Esophagus (tissue), 2 donors: Measurements from ENCODE around the gene SFT2D3. TPM values are rescaled to one million over a fixed set of nuclear protein-coding genes. Genes with fewer than 3 reads are reported as not detected.
"Not testable (repeated sequence)": the region's sequence is repeated elsewhere in the genome, so short reads cannot be mapped to it uniquely, and the experiment has no call there.

ENCODE experiments used
- H3K27ac ChIP-seq, 2 donors: one replicate each; pipeline ENCODE4 v1.5.1; 2013; ENCODE audit warnings: low read depth in 2 of 2, mild to moderate bottlenecking in 2 of 2, inconsistent platforms in 1 of 2, low read length in 1 of 2, moderate library complexity in 1 of 2
- H3K27me3 ChIP-seq, 2 donors: one replicate each; pipeline ENCODE4 v1.6.1; 2013; ENCODE audit warnings: low read length in 2 of 2, control low read depth in 1 of 2, mild to moderate bottlenecking in 1 of 2; ENCODE audit not compliant: insufficient read depth in 2 of 2, control insufficient read depth in 1 of 2
- H3K36me3 ChIP-seq, 2 donors: one replicate each; pipeline ENCODE4 v1.6.1; 2013; ENCODE audit warnings: low read length in 1 of 2; ENCODE audit not compliant: control insufficient read depth in 2 of 2, insufficient read depth in 2 of 2
- H3K4me1 ChIP-seq, 2 donors: one replicate each; pipeline ENCODE4 v1.6.1; 2013; ENCODE audit warnings: low read length in 1 of 2; ENCODE audit not compliant: control insufficient read depth in 2 of 2, insufficient read depth in 2 of 2
- H3K4me3 ChIP-seq, 2 donors: one replicate each; pipeline ENCODE4 v1.5.1; 2013; ENCODE audit warnings: low read length in 2 of 2, mild to moderate bottlenecking in 2 of 2, low read depth in 1 of 2, moderate library complexity in 1 of 2
- H3K9me3 ChIP-seq, 2 donors: one replicate each; pipeline ENCODE4 v1.6.1; 2013; ENCODE audit warnings: mild to moderate bottlenecking in 2 of 2, low read depth in 1 of 2, low read length in 1 of 2, moderate library complexity in 1 of 2; ENCODE audit not compliant: control insufficient read depth in 2 of 2, insufficient read depth in 1 of 2
- WGBS, 2 donors: extraction: QIAGEN DNeasy Blood & Tissue Kit; methylation state at CpG; one replicate each; pipeline ENCODE4 v1.1.7; 2013; 5-methylcytosine and 5-hydroxymethylcytosine counted together
- polyA plus RNA-seq, 2 donors: library from polyadenylated mRNA; stranded (reverse); fragments of 200-250 nt; gene quantifications; one replicate each; pipeline ENCODE4 v1.2.3, GENCODE V29; 2013
- donor health status: healthy with polysubstance abuse.
- donor health status: Bipolar disorder and iron deficiency.

SFT2D3 gene
- polyA plus RNA-seq, 2 donors = 3.8 to 4.2 TPM

GRCh38 chr2:127735537-127736399 lies 34.5 kb downstream of the SFT2D3 start:
- no peak overlapping the region for H3K27ac ChIP-seq
- no peaks in the 10 kb centered on the region for H3K9me3 ChIP-seq
- no peaks in the 10 kb centered on the region for H3K27me3 ChIP-seq
- H3K4me3 ChIP-seq = no peak overlapping the region
- H3K36me3 ChIP-seq = no peaks in the 10 kb centered on the region
- WGBS, 2 donors = 85 to 93% methylated on average over 3 of the region's 3 CpGs
- H3K4me1 ChIP-seq = no peaks in the 10 kb centered on the region

- Histone ChIP-seq H3K9me3 (no peaks in the 10 kb centered on the region), H3K4me3 (no peak overlapping the region), H3K27me3 (no peaks in the 10 kb centered on the region), H3K4me1 (no peaks in the 10 kb centered on the region), H3K36me3 (no peaks in the 10 kb centered on the region), H3K27ac (no peak overlapping the region)
- 38 to 76% methylated on average over 1 of the region's 1 CpG for WGBS, 2 donors
These were observed 36.6 kb downstream of the SFT2D3 start for GRCh38 chr2:127737892-127738291.

- Histone ChIP-seq H3K27ac (no peak overlapping the region), H3K4me1 (no peaks in the 10 kb centered on the region), H3K27me3 (no peaks in the 10 kb centered on the region), H3K36me3 (no peaks in the 10 kb centered on the region), H3K9me3 (no peaks in the 10 kb centered on the region), H3K4me3 (no peak overlapping the region)
- WGBS, 2 donors = 78 to 88% methylated on average over 1 of the region's 1 CpG
These were observed 38.5 kb downstream of the SFT2D3 start for GRCh38 chr2:127739800-127740199.

- 90 to 95% methylated on average over 3 of the region's 3 CpGs for WGBS, 2 donors
- no peaks in the 10 kb centered on the region for H3K36me3 ChIP-seq
- no peaks in the 10 kb centered on the region for H3K27me3 ChIP-seq
- H3K4me1 ChIP-seq = no peaks in the 10 kb centered on the region
- no peak overlapping the region for H3K4me3 ChIP-seq
- H3K27ac ChIP-seq = no peak overlapping the region
- no peaks in the 10 kb centered on the region for H3K9me3 ChIP-seq
These were observed 39.5 kb downstream of the SFT2D3 start for GRCh38 chr2:127740665-127741288.

- no peaks in the 10 kb centered on the region for H3K27me3 ChIP-seq
- WGBS, 2 donors = 77% methylated on average over 3 of the region's 3 CpGs
- no peaks in the 10 kb centered on the region for H3K4me1 ChIP-seq
- H3K36me3 ChIP-seq = no peaks in the 10 kb centered on the region
- no peak overlapping the region for H3K4me3 ChIP-seq
- no peak overlapping the region for H3K27ac ChIP-seq
- no peaks in the 10 kb centered on the region for H3K9me3 ChIP-seq
These were observed 42.3 kb downstream of the SFT2D3 start for GRCh38 chr2:127743477-127744026.

- 94 to 95% methylated on average over 5 of the region's 5 CpGs for WGBS, 2 donors
- Histone ChIP-seq H3K27ac (no peak overlapping the region), H3K4me3 (no peak overlapping the region), H3K36me3 (no peaks in the 10 kb centered on the region), H3K4me1 (no peaks in the 10 kb centered on the region), H3K9me3 (no peaks in the 10 kb centered on the region), H3K27me3 (no peaks in the 10 kb centered on the region)
These were observed 46.3 kb downstream of the SFT2D3 start for GRCh38 chr2:127747621-127748020.

- not testable (repeated sequence) for H3K4me1 ChIP-seq, H3K4me3 ChIP-seq, H3K9me3 ChIP-seq, H3K27me3 ChIP-seq, H3K27ac ChIP-seq, H3K36me3 ChIP-seq
- 81 to 90% methylated on average over 5 of the region's 5 CpGs for WGBS, 2 donors
These were observed 48.2 kb downstream of the SFT2D3 start for GRCh38 chr2:127749537-127749936.

- H3K4me1 ChIP-seq = no peaks in the 10 kb centered on the region
- H3K4me3 ChIP-seq = no peak overlapping the region
- H3K27ac ChIP-seq = no peak overlapping the region
- no peaks in the 10 kb centered on the region for H3K36me3 ChIP-seq
- no peaks in the 10 kb centered on the region for H3K27me3 ChIP-seq
- H3K9me3 ChIP-seq = no peaks in the 10 kb centered on the region
These were observed 52.1 kb downstream of the SFT2D3 start for GRCh38 chr2:127753374-127753773.

- H3K36me3 ChIP-seq = no peaks in the 10 kb centered on the region
- no peaks in the 10 kb centered on the region for H3K4me1 ChIP-seq
- WGBS, 2 donors = 91 to 94% methylated on average over 8 of the region's 8 CpGs
- no peak overlapping the region for H3K27ac ChIP-seq
- no peaks in the 10 kb centered on the region for H3K27me3 ChIP-seq
- H3K9me3 ChIP-seq = no peaks in the 10 kb centered on the region
- no peak overlapping the region for H3K4me3 ChIP-seq
These were observed 52.9 kb downstream of the SFT2D3 start for GRCh38 chr2:127754186-127754585.
